ENCODE measurements around the gene TMEM97. TPM values are rescaled to one million over a fixed set of nuclear protein-coding genes. Genes with fewer than 3 reads are reported as not detected.

Gene TMEM97
- total RNA-seq, 1 experiment from 2014 or later, result 55.6 TPM

DNA sequence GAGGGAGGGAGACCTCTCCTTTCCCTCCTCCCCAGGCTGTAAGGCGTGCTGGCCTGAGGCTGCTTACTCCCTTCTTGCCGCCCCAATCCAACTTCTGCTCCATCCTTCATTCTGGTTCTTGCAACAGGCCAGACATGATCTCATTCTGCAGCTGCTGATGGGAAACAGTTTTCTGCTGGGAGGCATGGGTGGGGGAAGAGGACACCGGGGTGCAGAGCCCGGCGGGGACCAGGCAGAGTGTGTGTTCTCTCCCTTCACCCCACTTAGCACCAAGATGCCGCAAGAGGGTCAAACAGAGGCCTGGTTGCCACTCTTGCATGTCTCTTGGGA lies 53.9 kb downstream of the TMEM97 start:
- Histone ChIP-seq H3K79me2 (ENCODE audit: insufficient read depth, low read length) (no peaks in the 10 kb centered on the region), H3K4me2 (ENCODE audit: low read length) (no peak overlapping the region), H3K9me3 (ENCODE audit: control insufficient read depth in 1 of 2, insufficient read depth in 1 of 2, low read depth in 1 of 2, low read length in 2 of 2) (no peaks in the 10 kb centered on the region), H4K20me1 (ENCODE audit: insufficient read depth) (no peaks in the 10 kb centered on the region), H3K36me3 (ENCODE audit: control insufficient read depth in 1 of 2, insufficient read depth in 2 of 2, low read length in 2 of 2) (no peaks in the 10 kb centered on the region), H3K4me1 (ENCODE audit: control insufficient read depth in 1 of 2, insufficient read depth in 2 of 2, low read length in 2 of 2) (peaks cover 11 to 20% of the 10 kb centered on the region in 2 experiments; a peak in 3 of 4 replicates), H2AFZ (ENCODE audit: low read depth, low read length, poor library complexity, severe bottlenecking) (no peak overlapping the region), H3K27ac (ENCODE audit: low read depth, low read length) (no peak overlapping the region), H3K9me2 (ENCODE audit: insufficient read depth) (no peaks in the 10 kb centered on the region), H3K9ac (ENCODE audit: low read length) (no peak overlapping the region), H3K4me3 (replicated peaks in 1 of 2; ENCODE audit: low read depth in 1 of 2, low read length in 2 of 2) (no peak overlapping the region), H3K27me3 (ENCODE audit: insufficient read depth, low read length) (no peaks in the 10 kb centered on the region)
- TF ChIP-seq YY1 (IDR thresholded peaks at IDR 0.05; ENCODE audit: extremely low read depth, insufficient replicate concordance, low read depth, low read length) (no peak), FOSL1 (IDR thresholded peaks at IDR 0.05; ENCODE audit: low read depth) (no peak), ELF1 (IDR thresholded peaks at IDR 0.05; ENCODE audit: borderline replicate concordance, low read depth) (no peak), CEBPB (IDR thresholded peaks at IDR 0.05; ENCODE audit: low read depth) (no peak), POLR2A (IDR thresholded peaks at IDR 0.05; ENCODE audit: borderline replicate concordance, extremely low read depth, insufficient read depth, insufficient read length) (no peak), TCF7L2 (IDR thresholded peaks at IDR 0.05; ENCODE audit: borderline replicate concordance, extremely low read depth, insufficient read depth, insufficient read length) (no peak)
- TF ChIP-seq, protein P1, sequence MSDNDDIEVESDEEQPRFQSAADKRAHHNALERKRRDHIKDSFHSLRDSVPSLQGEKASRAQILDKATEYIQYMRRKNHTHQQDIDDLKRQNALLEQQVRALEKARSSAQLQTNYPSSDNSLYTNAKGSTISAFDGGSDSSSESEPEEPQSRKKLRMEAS (IDR thresholded peaks at IDR 0.05), result no peak
- ATAC-seq (no peak), DNase-seq (ENCODE audit: low read depth, low spot score) (no peak)
- CTCF ChIA-PET, result no interaction called here
- no TSS peak for BruUV-seq (replicated peaks)
- RAD21 ChIA-PET (ENCODE audit: low non-redundant PET in 1 of 2, low total read pairs in 2 of 2, uncharacterized antibody in 2 of 2, unreplicated experiment in 2 of 2), result no interaction called here
- POLR2A ChIA-PET, result no interaction called here
- intact Hi-C loops (cut with micrococcal nuclease), result loop anchor here (10.0 kb wide), 2 partner anchors 58 to 72 kb away; partner anchors contain the start of gene TMEM97

Small RNAs within 50 kb of the gene (microRNA-seq; reads per million reads assigned to microRNA genes)
- not detected for gene MIR4723 (ENCODE audit: borderline number of aligned reads)

Other genes starting within 250 kb of the TMEM97 start
- gene IFT20, start 16.3 kb downstream of the TMEM97 start, total RNA-seq (2021; ENCODE audit: unreplicated experiment), result 21.7 TPM
- 33.4 TPM for gene TNFAIP1, start 16.6 kb downstream of the TMEM97 start, total RNA-seq (2021; ENCODE audit: unreplicated experiment)
- 78.0 TPM for gene POLDIP2, start 38.3 kb downstream of the TMEM97 start, total RNA-seq (2021; ENCODE audit: unreplicated experiment)
- not detected for gene SEBOX, start 46.0 kb downstream of the TMEM97 start, total RNA-seq (2021; ENCODE audit: unreplicated experiment)
- gene VTN, start 51.1 kb downstream of the TMEM97 start, total RNA-seq (2021; ENCODE audit: unreplicated experiment), result 1.5 TPM
- gene SARM1, start 52.5 kb downstream of the TMEM97 start, total RNA-seq (2021; ENCODE audit: unreplicated experiment), result 1.3 TPM
- 17.8 TPM for gene SLC46A1, start 87.0 kb downstream of the TMEM97 start, total RNA-seq (2021; ENCODE audit: unreplicated experiment)
- not detected for gene SLC13A2, start 154.4 kb downstream of the TMEM97 start, total RNA-seq (2021; ENCODE audit: unreplicated experiment)
- not detected for gene FOXN1, start 187.1 kb downstream of the TMEM97 start, total RNA-seq (2021; ENCODE audit: unreplicated experiment)
- 43.2 TPM for gene UNC119, start 233.4 kb downstream of the TMEM97 start, total RNA-seq (2021; ENCODE audit: unreplicated experiment)